ENCODE measurements around the gene PADI1.

- TF ChIP-seq CTCF (IDR thresholded peaks at IDR 0.05; ENCODE audit: insufficient read depth, low read length, poor library complexity, severe bottlenecking) (no peak), EZH2phosphoT487 (conservative IDR thresholded peaks at IDR 0.05; ENCODE audit: low read length) (no peak)
Measured at GRCh38 chr1:17258116-17258757, 53.3 kb downstream of the PADI1 start.

Data from SU-DHL-6 (cell line).